Measurements from ENCODE around the gene CTNS. TPM values are rescaled to one million over a fixed set of nuclear protein-coding genes. Genes with fewer than 3 reads are reported as not detected.

The CTNS gene
- total RNA-seq, 1 donor from 2014 or later: 9.4 TPM

DNA sequence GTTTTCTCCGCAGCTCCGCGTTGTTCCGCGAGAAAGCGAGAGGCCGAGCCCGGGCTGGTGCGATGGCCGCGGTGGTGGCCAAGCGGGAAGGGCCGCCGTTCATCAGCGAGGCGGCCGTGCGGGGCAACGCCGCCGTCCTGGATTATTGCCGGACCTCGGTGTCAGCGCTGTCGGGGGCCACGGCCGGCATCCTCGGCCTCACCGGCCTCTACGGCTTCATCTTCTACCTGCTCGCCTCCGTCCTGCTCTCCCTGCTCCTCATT is 32.5 kb downstream of the CTNS start:
- DNase-seq (ENCODE audit: low spot score): no peak
- peak overlapping the region; percentile 60 for H3K27ac ChIP-seq
- peak overlapping the region; percentile 81 for H3K27ac Mint-ChIP-seq
- peaks cover 7% of the 10 kb centered on the region for H3K36me3 Mint-ChIP-seq
- H3K27me3 ChIP-seq: no peaks in the 10 kb centered on the region
- peaks cover 27% of the 10 kb centered on the region for H3K4me1 Mint-ChIP-seq
- H3K9me3 Mint-ChIP-seq: no peaks in the 10 kb centered on the region
- H3K4me3 Mint-ChIP-seq: peak overlapping the region; percentile 98
- peak overlapping the region; percentile 80 for H3K4me2 ChIP-seq
- TF ChIP-seq, protein P1, sequence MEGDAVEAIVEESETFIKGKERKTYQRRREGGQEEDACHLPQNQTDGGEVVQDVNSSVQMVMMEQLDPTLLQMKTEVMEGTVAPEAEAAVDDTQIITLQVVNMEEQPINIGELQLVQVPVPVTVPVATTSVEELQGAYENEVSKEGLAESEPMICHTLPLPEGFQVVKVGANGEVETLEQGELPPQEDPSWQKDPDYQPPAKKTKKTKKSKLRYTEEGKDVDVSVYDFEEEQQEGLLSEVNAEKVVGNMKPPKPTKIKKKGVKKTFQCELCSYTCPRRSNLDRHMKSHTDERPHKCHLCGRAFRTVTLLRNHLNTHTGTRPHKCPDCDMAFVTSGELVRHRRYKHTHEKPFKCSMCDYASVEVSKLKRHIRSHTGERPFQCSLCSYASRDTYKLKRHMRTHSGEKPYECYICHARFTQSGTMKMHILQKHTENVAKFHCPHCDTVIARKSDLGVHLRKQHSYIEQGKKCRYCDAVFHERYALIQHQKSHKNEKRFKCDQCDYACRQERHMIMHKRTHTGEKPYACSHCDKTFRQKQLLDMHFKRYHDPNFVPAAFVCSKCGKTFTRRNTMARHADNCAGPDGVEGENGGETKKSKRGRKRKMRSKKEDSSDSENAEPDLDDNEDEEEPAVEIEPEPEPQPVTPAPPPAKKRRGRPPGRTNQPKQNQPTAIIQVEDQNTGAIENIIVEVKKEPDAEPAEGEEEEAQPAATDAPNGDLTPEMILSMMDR (IDR thresholded peaks at IDR 0.05): peak; percentile 3
- no peak for TF ChIP-seq EZH2phosphoT487 (IDR thresholded peaks at IDR 0.05)
- peaks cover 39% of the 10 kb centered on the region for H3K79me2 ChIP-seq (ENCODE audit: low read depth)
- H2AFZ ChIP-seq (replicated peaks): no peak overlapping the region
- peaks cover 9% of the 10 kb centered on the region for H3K27me3 Mint-ChIP-seq (ENCODE audit: insufficient read depth, low read depth)
- H3K4me1 ChIP-seq: no peaks in the 10 kb centered on the region
- H4K20me1 ChIP-seq (ENCODE audit: low read depth): peaks cover 25% of the 10 kb centered on the region
- H3F3A ChIP-seq (ENCODE audit: low read depth): peaks cover 11% of the 10 kb centered on the region
- H3K9me3 ChIP-seq (ENCODE audit: low read depth): no peaks in the 10 kb centered on the region
- peak overlapping the region; percentile 95 for H3K4me3 ChIP-seq
- H3K9ac ChIP-seq: peak overlapping the region; percentile 88
- no peaks in the 10 kb centered on the region for H3K36me3 ChIP-seq

DNA sequence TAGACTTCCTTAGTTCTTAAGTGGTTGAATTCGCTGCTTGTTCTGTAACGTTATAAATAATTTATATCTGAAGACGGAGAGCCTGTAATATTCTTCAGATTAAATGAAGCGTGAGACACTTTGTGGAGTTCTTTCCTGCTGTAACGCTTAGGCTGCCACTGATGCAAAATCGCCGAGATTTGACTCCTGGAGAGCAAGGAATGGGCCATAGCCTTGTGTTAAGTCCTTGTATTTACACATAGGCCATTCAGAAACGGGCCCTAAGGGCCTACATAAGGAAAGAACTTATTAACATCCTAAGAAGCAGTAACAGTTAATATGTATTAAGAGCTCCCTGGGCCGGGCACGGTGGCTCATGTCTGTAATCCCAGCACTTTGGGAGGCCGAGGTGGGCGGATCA is 33.0 kb downstream of the CTNS start:
- no peaks in the 10 kb centered on the region for H3K9me3 ChIP-seq (ENCODE audit: low read depth)
- H3K36me3 ChIP-seq: no peaks in the 10 kb centered on the region
- H3F3A ChIP-seq (ENCODE audit: low read depth): peaks cover 11% of the 10 kb centered on the region
- H3K27ac ChIP-seq: no peak overlapping the region
- no peak overlapping the region for H2AFZ ChIP-seq (replicated peaks)
- H3K4me1 Mint-ChIP-seq: peaks cover 31% of the 10 kb centered on the region
- H3K27ac Mint-ChIP-seq: no peak overlapping the region
- TF ChIP-seq, protein P1 (IDR thresholded peaks at IDR 0.05): no peak
- TF ChIP-seq EZH2 (IDR thresholded peaks at IDR 0.05) (no peak), EZH2phosphoT487 (IDR thresholded peaks at IDR 0.05) (no peak)
- H3K79me2 ChIP-seq (ENCODE audit: low read depth): peaks cover 39% of the 10 kb centered on the region
- H3K9ac ChIP-seq: peak overlapping the region; percentile 88
- peak overlapping the region; percentile 95 for H3K4me3 ChIP-seq
- peaks cover 25% of the 10 kb centered on the region for H4K20me1 ChIP-seq (ENCODE audit: low read depth)
- H3K9me3 Mint-ChIP-seq: no peaks in the 10 kb centered on the region
- peaks cover 7% of the 10 kb centered on the region for H3K36me3 Mint-ChIP-seq
- peaks cover 3% of the 10 kb centered on the region for H3K4me1 ChIP-seq
- H3K4me3 Mint-ChIP-seq: peak overlapping the region; percentile 98
- H3K27me3 Mint-ChIP-seq (ENCODE audit: insufficient read depth, low read depth): peaks cover 9% of the 10 kb centered on the region
- H3K27me3 ChIP-seq: no peaks in the 10 kb centered on the region
- peak overlapping the region; percentile 80 for H3K4me2 ChIP-seq
- DNase-seq (ENCODE audit: low spot score): no peak

DNA sequence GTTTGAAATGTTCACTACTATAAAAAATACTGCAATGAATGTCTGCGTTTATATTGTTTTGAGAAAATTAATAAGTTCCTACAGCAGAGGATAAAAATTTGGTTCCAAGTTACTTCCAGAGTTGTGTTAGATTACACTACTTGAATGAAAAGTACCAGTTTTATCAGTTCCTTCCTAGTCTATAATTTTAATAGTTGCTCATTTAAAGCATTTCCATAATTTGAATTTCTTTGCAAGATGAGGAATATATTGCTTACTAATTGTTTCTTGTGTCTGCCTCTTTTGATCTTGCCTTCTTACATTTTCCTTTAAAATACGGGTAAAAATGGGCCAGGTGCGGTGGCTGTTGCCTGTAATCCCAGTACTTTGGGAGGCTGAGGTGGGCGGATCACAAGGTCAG is 36.0 kb downstream of the CTNS start:
- peaks cover 19% of the 10 kb centered on the region for H4K20me1 ChIP-seq (ENCODE audit: low read depth)
- no peak overlapping the region for H3K4me2 ChIP-seq
- no peak overlapping the region for H3K9ac ChIP-seq
- no peak overlapping the region for H2AFZ ChIP-seq (replicated peaks)
- H3K36me3 ChIP-seq: no peaks in the 10 kb centered on the region
- no peaks in the 10 kb centered on the region for H3K9me3 ChIP-seq (ENCODE audit: low read depth)
- Mint-ChIP-seq H3K27ac (no peak overlapping the region), H3K27me3 (ENCODE audit: insufficient read depth, low read depth) (peaks cover 5% of the 10 kb centered on the region), H3K4me1 (peaks cover 24% of the 10 kb centered on the region), H3K9me3 (no peaks in the 10 kb centered on the region), H3K36me3 (peaks cover 4% of the 10 kb centered on the region), H3K4me3 (peak overlapping the region; percentile 15)
- peaks cover 3% of the 10 kb centered on the region for H3K4me1 ChIP-seq
- peaks cover 8% of the 10 kb centered on the region for H3F3A ChIP-seq (ENCODE audit: low read depth)
- no peak for DNase-seq (ENCODE audit: low spot score)
- H3K4me3 ChIP-seq: no peak overlapping the region
- no peak overlapping the region for H3K27ac ChIP-seq
- no peaks in the 10 kb centered on the region for H3K27me3 ChIP-seq
- TF ChIP-seq, protein P1 (IDR thresholded peaks at IDR 0.05): no peak
- TF ChIP-seq EZH2 (IDR thresholded peaks at IDR 0.05): no peak
- no peak for TF ChIP-seq EZH2phosphoT487 (IDR thresholded peaks at IDR 0.05)
- peaks cover 21% of the 10 kb centered on the region for H3K79me2 ChIP-seq (ENCODE audit: low read depth)
